ENCODE measurements around the gene PKP4.

Gene PKP4

DNA sequence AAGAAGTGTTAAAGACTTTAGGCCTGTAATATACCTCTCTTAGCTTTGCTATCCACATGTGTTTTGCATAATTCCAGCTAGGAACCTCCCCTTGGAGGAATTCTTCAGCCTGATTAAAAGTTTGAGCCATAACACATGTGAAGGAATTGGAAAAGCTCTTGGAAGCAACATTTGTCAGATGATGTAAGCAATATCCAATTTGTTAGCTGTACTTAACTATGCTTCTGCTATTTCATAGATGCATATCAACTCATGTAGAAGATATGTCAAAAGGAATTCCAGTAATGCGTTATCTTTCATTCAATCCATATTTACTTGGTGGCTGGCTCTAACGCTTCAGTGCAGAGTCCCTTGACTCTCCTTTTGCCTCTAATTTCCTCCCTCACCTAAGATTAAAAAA is 46.2 kb downstream of the PKP4 start:
- H3K4me3 ChIP-seq (ENCODE audit: low read depth, low read length), result no peak overlapping the region
- TF ChIP-seq, protein P1, sequence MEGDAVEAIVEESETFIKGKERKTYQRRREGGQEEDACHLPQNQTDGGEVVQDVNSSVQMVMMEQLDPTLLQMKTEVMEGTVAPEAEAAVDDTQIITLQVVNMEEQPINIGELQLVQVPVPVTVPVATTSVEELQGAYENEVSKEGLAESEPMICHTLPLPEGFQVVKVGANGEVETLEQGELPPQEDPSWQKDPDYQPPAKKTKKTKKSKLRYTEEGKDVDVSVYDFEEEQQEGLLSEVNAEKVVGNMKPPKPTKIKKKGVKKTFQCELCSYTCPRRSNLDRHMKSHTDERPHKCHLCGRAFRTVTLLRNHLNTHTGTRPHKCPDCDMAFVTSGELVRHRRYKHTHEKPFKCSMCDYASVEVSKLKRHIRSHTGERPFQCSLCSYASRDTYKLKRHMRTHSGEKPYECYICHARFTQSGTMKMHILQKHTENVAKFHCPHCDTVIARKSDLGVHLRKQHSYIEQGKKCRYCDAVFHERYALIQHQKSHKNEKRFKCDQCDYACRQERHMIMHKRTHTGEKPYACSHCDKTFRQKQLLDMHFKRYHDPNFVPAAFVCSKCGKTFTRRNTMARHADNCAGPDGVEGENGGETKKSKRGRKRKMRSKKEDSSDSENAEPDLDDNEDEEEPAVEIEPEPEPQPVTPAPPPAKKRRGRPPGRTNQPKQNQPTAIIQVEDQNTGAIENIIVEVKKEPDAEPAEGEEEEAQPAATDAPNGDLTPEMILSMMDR (IDR thresholded peaks at IDR 0.05; ENCODE audit: low read depth, low read length), result no peak

DNA sequence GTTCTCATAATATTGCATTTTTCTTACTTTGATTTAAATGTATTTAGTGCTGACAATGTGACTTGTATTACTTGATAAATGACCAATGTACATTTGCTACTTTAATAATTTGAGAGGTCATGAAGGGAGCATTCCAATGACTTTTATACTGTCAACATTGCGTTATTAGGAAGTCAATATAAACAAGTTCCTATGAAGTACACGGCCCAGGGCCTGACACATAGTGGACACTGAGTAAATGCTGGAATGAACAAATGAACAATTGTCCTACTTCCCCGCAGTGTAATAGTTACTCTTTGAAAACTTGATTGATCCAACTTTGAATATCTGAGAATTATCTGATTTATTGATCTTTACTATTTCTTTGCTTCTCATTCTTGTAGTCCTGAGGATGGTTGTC is 47.3 kb downstream of the PKP4 start:
- TF ChIP-seq, protein P1 (IDR thresholded peaks at IDR 0.05; ENCODE audit: low read depth, low read length), result no peak
- no peak overlapping the region for H3K4me3 ChIP-seq (ENCODE audit: low read depth, low read length)

DNA sequence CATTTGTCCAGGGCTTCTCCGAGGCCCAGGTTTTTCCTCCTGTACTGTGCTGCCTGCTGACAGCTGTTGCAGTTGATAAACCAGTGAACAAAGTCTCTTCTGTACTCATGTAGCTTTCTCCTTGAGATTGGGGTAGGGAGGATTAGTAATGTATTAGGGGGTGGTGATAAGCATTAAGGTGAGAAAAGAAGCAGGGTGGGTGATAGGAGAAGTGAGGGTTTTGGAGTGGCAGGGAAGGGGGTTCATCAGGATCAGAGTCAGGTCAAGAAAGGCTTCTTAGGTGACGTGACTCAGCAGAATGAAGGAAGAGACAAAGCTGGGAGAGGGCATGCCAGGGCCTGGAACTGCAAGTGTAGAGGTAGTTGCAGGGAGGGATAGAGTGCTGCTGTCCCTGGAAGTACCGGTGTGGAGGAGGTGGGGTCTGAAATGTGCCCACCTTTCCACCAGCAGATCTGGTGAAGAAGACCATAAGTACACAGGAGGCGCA is 48.7 kb downstream of the PKP4 start:
- no peak overlapping the region for H3K4me3 ChIP-seq (ENCODE audit: low read depth, low read length)
- TF ChIP-seq, protein P1 (IDR thresholded peaks at IDR 0.05; ENCODE audit: low read depth, low read length), result no peak

DNA sequence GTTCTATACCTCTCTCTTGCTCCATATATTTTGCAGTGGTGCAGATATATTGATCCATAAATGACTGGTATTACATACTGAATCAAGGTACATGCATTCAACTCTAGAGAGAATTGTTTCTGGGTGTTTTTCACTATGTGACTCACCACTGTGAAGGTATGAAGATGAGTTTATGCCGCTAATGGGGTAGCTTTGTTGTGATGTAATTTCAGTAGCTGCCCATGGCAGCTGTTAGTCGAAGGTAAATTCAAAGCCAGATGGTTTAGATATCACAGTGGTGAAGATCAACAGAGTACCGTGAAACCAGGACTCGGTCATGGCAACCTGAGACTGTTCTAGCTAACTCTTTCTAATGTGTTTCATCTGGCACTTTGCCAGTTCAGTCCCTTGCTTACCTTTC is 50.4 kb downstream of the PKP4 start:
- TF ChIP-seq, protein P1 (IDR thresholded peaks at IDR 0.05; ENCODE audit: low read depth, low read length), result no peak
- no peak overlapping the region for H3K4me3 ChIP-seq (ENCODE audit: low read depth, low read length)

DNA sequence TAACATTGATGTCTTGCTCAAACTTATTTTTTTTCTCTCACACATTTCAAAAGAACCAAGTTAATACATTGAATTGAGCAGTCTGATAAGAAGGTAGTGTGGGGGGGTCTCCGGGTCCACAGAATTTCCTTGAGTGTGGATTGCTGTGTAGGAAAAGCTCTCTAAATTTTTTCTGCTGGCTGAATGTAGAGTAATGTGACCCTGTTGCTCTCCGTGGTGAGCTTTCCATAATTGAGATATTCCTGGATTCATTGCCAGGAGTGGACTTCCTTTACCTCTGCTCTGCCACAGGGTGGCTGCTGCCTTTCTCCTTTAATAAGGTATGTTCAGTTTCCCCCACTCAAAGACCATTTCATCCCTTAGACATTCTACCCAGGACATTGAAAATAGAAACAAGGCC is 50.9 kb downstream of the PKP4 start:
- no peak overlapping the region for H3K4me3 ChIP-seq (ENCODE audit: low read depth, low read length)
- TF ChIP-seq, protein P1 (IDR thresholded peaks at IDR 0.05; ENCODE audit: low read depth, low read length), result no peak

DNA sequence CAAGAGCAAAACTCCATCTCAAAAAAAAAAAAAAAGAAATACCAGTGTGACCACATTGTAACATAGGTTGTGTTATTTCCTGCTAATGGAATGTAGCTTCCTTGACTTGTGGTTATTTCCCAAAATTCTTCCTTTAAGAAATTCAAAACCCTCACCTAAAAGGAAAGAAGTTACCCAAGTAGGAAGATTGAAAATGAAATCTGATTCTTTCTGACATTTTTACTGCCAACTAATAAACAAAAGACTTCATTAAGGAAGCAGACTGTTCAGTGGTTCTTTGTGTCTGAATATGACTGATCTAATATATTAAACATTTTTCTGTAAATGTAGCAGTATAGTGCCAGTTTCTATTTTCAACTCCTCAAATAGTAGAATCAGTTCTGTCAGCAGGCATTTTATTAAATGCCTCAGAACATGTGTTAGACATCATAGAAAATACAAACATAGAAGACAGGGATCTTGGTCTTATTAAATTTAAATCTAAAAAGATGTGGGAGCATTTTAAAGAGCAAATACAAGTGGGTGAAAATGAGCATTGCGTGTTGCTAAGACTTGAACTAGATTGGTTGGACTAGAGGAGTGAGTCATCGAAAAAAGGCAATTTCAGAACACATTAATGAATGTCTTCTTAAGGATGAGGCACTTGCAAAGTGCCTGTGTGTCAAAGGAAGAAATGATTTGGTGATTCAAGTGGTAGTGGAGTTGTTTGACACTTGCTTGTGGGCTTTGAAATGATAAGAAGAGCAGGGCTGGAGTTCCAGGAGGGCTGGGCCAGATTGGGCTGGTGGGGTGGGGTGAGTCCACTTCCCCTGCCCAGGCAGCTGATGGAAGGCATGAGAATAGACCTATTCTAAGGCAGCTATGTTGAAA is 53.4 kb downstream of the PKP4 start:
- no peak overlapping the region for H3K4me3 ChIP-seq (ENCODE audit: low read depth, low read length)
- TF ChIP-seq, protein P1 (IDR thresholded peaks at IDR 0.05; ENCODE audit: low read depth, low read length), result no peak

DNA sequence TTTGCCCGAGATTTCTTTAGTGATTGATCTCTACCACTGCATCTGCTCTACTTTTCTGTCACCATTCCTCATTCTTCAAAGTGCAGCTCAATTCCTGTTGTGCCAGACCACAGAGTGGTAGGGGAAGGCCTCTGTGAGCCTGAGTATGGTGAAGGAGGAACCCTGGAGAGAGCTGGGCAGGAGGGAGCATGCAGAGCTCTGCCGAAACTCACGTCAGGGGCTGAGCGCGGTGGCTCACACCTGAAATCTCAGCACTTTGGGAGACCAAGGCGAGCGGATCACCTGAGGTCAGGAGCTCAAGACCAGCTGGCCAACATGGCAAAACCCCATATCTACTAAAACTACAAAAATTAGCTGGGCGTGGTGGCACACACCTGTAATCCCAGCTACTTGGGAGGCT is 54.1 kb downstream of the PKP4 start:
- no peak overlapping the region for H3K4me3 ChIP-seq (ENCODE audit: low read depth, low read length)
- TF ChIP-seq, protein P1 (IDR thresholded peaks at IDR 0.05; ENCODE audit: low read depth, low read length), result no peak
